UCSD-AML1 (cell line): ENCODE results near the gene NSD1.

Experiments used
- DNase-seq: peaks from one replicate; lab custom pipeline; 2025; ENCODE audit not compliant: unreplicated experiment; lab: John Stamatoyannopoulos, UW

NSD1 gene

DNA sequence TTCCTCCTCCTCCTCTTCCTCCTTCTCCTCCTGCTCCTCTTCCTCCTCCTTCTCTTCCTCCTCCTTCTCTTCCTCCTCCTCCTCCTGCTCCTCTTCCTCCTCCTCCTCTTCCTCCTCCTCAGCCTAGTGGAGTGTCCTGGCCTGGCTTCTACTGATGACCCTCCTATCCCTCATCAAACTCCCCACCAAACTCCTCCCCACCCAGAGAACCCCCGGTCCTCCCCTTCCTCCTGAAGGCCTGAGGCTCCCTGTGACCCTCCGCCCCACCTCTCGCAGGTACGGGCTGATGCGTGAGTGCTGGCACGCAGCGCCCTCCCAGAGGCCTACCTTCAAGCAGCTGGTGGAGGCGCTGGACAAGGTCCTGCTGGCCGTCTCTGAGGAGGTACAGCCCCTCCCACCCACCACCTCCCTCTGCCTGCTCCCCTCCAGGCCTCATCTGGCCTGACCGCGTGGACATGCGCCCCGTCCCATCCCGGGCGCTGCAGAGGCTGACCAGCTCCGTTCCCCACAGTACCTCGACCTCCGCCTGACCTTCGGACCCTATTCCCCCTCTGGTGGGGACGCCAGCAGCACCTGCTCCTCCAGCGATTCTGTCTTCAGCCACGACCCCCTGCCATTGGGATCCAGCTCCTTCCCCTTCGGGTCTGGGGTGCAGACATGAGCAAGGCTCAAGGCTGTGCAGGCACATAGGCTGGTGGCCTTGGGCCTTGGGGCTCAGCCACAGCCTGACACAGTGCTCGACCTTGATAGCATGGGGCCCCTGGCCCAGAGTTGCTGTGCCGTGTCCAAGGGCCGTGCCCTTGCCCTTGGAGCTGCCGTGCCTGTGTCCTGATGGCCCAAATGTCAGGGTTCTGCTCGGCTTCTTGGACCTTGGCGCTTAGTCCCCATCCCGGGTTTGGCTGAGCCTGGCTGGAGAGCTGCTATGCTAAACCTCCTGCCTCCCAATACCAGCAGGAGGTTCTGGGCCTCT, 36.3 kb upstream of the NSD1 start:
- no peak for DNase-seq

GRCh38 chr5:177098120-177098469, 35.5 kb upstream of the NSD1 start:
- DNase-seq = no peak

DNA sequence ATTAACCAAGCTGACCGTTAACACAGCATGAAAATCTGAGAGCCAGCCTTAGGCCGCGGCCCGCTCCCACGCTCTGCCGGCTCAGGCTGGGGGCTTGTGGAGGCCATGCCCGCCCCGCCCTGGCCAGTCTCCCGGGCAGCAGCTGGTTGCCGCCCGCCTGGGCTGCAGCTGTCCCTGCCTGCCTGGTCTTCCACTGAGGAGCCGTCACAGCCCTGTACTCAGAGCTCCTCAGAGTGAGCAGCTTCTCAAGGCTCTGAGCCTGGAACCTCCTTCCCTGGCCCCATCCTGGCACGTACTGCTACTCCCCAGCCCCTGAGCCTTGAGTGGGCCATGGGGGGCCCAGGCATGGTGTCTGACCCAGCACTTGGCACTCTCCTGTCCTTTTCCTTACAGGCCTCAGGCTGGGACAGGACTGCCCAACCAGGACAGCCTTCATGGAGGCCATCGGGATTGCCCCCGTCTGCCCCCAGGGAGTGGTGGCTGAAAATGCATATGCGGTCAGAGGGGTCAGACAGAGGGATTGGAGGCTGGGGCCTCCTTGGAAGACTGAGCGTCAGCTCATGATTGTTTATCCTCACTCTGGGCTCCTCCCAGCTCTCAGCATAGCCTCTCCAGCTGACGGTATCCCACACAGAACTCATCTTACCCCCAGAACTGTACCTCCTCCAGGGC, 35.0 kb upstream of the NSD1 start:
- DNase-seq = no peak

- no peak for DNase-seq
Measured at GRCh38 chr5:177099422-177100093, 34.0 kb upstream of the NSD1 start.

DNA sequence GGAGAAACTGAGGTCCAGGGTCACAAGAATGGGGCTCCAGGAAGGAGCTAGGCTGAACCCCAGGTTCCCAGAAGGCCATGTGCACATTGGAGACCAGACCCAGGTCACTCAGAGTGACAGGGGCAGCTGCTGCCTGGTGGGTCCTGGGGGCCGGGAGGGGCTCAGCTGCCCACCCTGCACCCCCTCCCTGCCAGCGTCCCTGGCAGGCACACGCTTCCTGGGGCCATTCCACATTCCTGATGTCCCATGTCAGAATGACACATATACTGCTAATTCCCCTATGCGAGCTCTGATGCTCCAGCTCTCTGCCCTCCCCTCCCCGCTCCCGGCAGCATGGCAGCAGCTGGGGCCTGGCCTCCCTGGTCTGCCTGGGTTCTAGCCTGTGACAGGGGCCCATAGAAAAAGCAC, 32.9 kb upstream of the NSD1 start:
- no peak for DNase-seq

- no peak for DNase-seq
Measured at GRCh38 chr5:177103523-177104253, 29.9 kb upstream of the NSD1 start.

DNA sequence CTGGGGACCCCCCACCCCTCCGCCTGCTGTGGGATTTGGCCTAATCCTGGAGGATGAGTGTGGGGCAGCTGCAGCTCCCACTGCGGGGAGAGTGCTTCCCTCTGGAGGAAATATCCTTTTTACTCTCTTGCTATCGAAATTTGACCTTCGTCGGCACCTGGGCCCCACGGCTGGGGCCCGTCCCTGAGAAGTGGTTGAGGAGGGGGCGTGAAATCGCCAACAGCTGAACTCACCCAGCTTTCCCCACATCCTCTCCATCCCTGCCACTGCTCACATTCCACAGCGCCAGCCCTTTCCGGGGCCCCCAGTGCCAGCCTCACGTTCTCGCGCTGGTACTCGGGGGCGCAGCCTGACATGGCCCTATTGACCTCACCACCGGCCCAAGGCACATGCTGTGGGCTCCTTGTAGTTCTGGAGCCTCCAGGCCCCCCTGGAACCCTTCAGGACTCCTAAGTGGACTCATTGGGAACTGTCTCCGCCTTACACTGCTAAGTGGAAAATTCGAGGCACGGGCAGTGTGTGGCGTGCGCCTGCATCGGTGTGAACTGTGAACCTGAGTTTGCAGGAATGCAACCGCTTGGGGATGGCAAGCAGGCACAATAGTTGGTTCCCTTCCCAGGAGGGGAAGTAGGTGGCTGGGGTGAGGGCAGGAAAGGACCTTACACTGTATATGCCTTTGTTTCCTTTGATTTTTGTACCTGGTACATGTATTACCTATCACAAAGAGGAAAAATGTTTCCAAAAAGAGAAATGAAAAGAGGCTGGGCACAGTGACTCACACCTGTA, 27.7 kb upstream of the NSD1 start:
- no peak for DNase-seq

- no peak for DNase-seq
Measured at GRCh38 chr5:177107159-177107558, 26.4 kb upstream of the NSD1 start.

DNA sequence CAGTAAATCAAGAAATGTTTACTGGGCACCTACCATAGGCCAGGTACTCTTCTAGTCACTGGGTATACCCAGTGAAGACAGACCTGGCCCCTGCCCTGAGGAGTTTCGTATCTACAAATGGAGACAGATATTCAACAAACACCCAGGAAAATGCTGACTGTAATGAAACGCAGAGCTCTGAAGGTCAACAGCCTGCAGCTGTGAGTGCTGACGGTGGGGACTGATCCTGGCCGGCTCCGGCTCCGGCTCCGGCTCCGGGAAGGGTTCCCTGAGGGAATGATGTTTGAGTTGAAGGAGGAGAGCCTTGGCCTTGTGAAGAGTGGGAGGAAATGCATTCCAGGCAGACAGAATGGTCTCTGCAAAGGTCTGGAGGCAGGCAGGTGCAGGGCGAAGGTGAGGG, 23.8 kb upstream of the NSD1 start:
- no peak for DNase-seq

DNA sequence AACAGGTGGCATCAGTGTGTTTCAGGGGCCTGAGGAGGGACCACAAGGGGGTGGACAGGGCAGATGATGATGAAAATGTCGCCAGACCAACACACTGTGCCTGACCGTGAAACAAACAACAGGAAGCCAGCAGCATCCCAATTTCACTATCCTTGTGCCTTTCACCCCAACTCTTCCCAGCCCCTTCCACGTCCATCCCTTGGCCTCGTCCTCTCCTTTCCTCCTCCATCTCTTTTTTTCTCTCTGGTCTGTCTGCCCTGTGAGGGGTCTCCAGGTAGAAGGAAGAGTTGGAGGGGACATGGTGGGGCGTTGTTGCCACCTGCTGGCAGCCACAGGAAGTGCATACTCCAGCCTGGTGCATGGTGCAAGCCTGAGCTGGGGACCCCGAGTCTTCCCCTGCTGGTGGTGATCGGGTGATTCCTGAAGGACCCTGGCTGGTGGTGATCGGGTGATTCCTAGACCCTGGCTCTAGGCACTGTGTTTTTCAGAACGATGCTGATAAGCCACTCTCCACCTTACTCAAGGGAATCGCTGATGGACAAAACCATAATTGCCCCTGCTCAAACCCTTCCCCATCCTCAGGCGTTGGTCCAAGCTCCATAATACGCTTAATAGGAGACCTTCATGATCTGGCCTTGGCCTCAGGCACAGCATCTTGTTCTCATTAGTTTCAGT, 21.7 kb upstream of the NSD1 start:
- DNase-seq = peak; percentile 60

- DNase-seq = no peak
Measured at GRCh38 chr5:177112589-177113220, 20.9 kb upstream of the NSD1 start.

DNA sequence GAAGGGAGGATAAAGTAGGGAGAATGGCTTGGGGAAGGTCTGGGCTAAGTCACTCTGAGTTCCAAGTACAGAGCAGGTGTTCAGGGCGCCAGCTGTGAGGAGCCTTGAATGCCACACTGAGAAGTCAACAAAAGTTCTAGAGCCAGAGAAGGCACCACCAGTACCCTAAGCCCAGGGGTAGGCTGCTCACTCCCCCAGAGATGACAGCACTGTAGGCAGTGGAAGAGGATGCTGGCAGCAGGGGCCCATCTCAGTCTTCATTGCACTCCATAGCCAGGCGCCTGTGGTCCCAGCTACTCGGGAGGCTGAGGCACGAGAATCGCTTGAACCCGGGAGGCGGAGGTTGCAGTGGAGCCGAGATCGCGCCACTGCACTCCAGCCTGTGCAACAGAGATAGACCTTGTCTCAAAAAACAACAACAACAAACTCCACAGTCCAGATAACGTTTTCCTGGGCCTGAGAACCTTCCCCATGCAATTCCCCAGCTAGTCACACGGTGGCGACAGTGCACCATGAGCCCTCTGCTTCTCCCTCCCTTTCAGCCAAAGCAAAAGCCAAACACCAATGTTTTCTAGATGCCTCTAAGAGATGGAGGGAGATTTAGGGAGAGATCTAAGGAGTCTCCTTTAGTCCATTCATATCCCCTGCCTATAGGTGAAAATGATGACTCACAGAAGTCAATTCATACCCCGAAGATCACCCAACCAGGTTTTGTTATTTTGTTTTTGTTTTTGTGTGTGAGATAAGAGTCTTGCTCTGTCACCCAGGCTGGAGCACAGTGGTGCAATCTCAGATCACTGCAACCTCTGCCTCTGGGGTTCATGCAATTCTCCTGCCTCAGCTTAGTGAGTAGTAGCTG, 19.8 kb upstream of the NSD1 start:
- DNase-seq = peak; percentile 78

DNA sequence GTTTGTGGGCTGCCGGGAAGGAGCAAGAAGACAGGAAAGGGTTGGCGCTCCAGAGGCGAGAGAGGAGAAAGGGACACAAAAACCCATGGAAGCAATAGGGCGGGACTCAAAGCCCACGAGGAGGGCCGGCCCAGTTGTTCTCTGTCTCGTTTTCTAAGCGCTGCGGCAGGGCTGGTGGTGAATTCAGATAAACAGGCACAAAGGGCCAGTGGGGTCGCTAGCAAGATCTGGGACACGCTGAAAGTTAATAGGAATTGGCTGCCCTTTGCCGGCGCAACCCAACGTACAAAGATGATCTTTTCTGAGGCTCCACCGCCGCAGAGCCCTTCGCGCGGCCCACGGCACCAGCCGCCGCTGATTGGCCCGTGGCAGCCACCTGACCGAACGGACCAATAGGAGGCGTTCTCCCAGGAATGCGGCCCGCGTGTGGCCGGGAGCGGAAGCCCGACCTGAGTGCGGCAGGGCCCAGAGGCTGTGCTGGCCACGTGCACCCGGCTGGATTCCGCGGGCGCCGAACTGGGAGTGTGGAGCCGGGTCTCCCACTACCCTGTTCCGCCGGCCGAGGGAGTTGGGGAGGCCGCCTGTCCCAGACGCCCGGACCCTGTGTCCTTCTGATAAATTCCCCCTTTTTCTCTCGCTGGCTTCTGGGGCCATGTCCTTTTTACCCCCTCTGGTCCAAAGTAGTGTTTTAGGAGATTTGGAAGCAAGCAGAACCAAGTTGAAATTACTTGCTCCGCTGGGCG, 16.8 kb upstream of the NSD1 start:
- DNase-seq = no peak

DNA sequence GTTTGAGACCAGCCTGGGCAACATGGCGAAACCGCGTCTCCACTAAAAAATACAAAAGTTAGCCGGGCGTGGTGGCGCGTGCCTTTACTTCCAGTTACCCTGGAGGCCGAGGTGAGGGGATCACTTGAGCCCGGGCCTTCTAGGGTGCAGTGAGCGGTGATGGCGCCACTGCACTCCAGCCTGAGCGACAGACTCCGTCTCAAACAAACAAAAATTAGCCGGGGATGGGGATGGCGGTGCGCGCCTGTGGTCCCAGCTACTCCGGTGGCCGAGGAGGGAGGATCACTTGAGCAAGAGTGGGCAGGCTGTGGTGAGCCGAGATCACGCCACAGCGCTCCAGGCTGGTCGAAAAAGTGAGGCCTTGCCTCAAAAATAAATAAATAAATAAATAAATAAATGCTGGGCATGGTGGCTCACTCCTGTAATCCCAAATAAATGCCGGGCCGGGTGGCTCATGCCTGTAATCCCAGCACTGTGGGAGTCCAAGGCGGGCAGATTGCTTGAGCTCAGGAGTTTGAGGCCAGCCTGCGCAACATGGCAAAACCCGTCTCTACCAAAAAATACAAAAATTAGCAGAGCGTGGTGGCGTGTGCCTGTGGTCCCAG, 16.0 kb upstream of the NSD1 start:
- DNase-seq = no peak

DNA sequence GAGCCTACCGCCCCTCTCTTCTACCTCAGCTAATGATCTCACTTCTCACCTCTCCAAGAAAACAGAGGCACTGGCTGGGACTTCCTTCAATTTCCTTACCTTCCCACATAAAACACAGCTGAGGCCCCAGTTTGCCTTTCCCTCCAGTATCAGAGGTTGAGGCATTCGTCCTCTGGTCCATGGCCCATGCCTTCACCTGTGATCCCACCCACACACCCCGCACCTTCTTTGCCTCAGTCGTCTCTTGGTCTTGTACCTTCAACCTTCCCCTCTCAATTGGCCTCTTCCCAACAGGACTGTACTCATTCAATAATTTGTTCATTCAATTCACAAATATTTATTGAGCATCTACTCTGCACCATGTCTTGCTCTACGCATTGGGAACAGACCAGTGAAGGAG, 11.0 kb upstream of the NSD1 start:
- DNase-seq = no peak

DNA sequence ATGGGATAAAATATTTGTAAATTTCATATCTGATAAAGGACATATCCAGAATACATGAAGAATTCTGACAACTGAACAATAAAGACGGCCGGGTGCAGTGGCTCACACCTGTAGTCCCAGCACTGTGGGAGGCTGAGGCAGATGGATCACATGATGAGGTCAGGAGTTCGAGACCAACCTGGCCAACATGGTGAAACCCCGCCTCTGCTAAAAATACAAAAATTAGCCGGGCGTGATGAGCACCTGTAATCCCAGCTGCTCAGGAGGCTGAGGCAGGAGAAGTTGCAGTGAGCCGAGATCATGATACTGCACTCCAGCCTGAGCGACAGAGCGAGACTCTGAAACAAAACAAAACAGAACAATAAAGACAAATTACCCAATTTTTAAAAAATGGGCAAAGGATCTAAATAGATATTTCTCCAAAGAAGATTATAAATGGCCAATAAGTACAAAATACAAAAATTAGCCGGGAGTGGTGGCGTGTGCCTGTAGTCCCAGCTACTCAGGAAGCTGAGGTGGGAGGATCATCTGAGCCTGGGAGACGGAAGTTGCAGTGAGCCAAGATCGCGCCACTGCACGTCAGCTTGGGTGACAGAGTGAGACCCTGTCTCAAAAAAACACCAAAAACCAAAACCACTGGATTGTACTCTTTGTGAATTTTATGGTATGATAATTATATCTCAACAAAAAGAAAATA, 9.6 kb upstream of the NSD1 start:
- no peak for DNase-seq

DNA sequence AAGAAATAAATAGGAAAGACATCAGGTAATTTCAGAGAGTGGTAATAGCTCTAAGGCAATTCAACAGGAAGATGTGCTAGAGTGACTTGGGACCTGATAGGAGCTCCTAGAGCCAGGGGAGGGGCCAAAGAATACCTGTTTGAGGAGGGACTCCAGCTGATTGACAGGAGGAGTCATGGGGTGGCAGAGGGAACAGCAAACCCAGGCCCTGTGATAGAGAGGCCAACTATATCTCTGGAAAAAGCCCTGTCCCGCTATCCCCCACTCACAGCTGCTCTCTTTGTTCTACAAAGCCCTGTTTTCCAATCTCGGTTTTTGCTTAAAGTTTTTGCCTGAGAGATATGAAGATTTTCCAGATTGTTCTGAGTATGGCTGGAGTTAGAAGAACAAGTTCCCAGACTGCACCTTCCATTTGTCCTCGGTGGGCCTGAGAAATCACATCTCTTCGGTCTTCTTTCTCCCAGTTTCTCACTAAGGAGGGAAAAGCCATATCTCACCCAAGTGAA, 9.0 kb upstream of the NSD1 start:
- DNase-seq = no peak
